ENCODE measurements around the gene HPCA. TPM values are rescaled to one million over a fixed set of nuclear protein-coding genes. Genes with fewer than 3 reads are reported as not detected.
A peak's percentile ranks its signal among the peaks of the same experiment; 100 is the strongest.

Gene HPCA
- under 1 TPM in 5 of 6 donors, not detected in 1; 0.16 to 0.49 (median 0.47) TPM for total RNA-seq
- 1 to 10 TPM; 1.1 to 5.2 TPM for polyA plus RNA-seq

GRCh38 chr1:32886004-32886827, at the start of gene HPCA:
Gene HPCA (plus strand): TSS chr1:32886491. CDS start chr1:32888899, 2,408 bp downstream.
- Histone ChIP-seq H3K4me3 (peak within 1 kb of the TSS in 1 of 4 donors; percentile 35), H3K4me1 (no peaks in the 10 kb centered on the region), H3K27ac (no peak within 1 kb of the TSS), H3K9me3 (no peaks in the 10 kb centered on the region), H3K27me3 (peaks cover 0 to 9% (median 1%) of the 10 kb centered on the region in 4 donors), H3K36me3 (no peaks in the 10 kb centered on the region)
- TF ChIP-seq, protein P1, sequence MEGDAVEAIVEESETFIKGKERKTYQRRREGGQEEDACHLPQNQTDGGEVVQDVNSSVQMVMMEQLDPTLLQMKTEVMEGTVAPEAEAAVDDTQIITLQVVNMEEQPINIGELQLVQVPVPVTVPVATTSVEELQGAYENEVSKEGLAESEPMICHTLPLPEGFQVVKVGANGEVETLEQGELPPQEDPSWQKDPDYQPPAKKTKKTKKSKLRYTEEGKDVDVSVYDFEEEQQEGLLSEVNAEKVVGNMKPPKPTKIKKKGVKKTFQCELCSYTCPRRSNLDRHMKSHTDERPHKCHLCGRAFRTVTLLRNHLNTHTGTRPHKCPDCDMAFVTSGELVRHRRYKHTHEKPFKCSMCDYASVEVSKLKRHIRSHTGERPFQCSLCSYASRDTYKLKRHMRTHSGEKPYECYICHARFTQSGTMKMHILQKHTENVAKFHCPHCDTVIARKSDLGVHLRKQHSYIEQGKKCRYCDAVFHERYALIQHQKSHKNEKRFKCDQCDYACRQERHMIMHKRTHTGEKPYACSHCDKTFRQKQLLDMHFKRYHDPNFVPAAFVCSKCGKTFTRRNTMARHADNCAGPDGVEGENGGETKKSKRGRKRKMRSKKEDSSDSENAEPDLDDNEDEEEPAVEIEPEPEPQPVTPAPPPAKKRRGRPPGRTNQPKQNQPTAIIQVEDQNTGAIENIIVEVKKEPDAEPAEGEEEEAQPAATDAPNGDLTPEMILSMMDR (IDR thresholded peaks at IDR 0.05), result peak; percentile 17 to 29 (median 24)
- peak; percentile 92 to 98 (median 92) for ATAC-seq
- WGBS, 2 donors, result 2 to 4% methylated on average over 52 to 79 of the region's 79 CpGs
- FAIRE-seq, result no peak
- intact Hi-C loops (cut with DNase I), result no loop called here
- peak; percentile 52 to 92 (median 76) for DNase-seq

- no peak for DNase-seq
- ATAC-seq, result peak in 1 of 4 donors; percentile 53
- Histone ChIP-seq H3K36me3 (no peaks in the 10 kb centered on the region), H3K4me1 (no peaks in the 10 kb centered on the region), H3K9me3 (no peaks in the 10 kb centered on the region), H3K27me3 (no peaks in the 10 kb centered on the region), H3K4me3 (no peak overlapping the region), H3K27ac (no peak overlapping the region)
- no peak for FAIRE-seq
- TF ChIP-seq, protein P1 (IDR thresholded peaks at IDR 0.05), result no peak
- intact Hi-C loops (cut with DNase I), result no loop called here
- WGBS, 2 donors, result 41 to 43% methylated on average over 2 of the region's 2 CpGs
Observed at GRCh38 chr1:32848354-32849063, 37.8 kb upstream of the HPCA start.

DNA sequence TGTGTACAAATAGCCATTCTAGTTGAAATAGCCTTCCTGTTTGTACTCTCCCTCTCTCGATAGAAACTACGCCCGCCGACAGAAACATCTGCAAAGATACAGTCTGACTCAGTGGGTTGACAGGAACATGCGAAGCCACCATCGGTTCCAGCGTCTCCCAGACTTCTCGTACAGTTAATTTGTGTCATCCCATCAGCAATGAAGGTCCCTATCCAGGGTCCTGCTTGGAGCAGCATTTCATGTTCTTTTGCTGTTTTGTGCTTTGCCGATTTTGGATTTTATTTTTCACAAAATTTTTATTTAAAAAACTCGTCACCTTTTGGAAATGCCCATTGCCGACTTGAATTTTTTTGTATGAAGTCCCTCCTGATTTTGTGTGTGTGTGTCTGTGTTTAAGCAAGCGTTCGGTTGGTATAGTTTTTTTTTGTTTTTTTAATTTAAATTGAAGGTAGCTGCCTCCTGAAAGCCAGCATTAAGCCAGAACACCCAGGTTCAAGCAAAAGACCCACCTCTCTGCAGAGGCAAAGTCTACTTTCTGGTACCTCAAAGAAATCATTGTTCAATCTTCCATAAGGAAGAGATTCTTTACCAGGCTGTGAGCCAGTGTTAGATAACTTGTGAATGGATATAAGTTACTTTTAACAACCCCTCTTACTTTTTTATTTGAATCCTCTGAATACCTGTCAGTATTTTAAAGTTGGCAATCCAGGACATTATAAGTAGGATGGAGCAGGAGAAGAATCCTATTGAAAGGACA, 30.3 kb upstream of the HPCA start:
- H3K36me3 ChIP-seq, result peaks cover 0 to 9% (median 0%) of the 10 kb centered on the region in 3 donors
- H3K4me1 ChIP-seq, result no peaks in the 10 kb centered on the region
- DNase-seq (no peak), ATAC-seq (no peak), FAIRE-seq (no peak)
- intact Hi-C loops (cut with DNase I), result no loop called here
- no peaks in the 10 kb centered on the region for H3K9me3 ChIP-seq
- H3K27ac ChIP-seq, result no peak overlapping the region
- no peak overlapping the region for H3K4me3 ChIP-seq
- H3K27me3 ChIP-seq, result no peaks in the 10 kb centered on the region
- 92 to 94% methylated on average over 13 of the region's 13 CpGs for WGBS, 2 donors
- TF ChIP-seq, protein P1 (IDR thresholded peaks at IDR 0.05), result no peak

DNA sequence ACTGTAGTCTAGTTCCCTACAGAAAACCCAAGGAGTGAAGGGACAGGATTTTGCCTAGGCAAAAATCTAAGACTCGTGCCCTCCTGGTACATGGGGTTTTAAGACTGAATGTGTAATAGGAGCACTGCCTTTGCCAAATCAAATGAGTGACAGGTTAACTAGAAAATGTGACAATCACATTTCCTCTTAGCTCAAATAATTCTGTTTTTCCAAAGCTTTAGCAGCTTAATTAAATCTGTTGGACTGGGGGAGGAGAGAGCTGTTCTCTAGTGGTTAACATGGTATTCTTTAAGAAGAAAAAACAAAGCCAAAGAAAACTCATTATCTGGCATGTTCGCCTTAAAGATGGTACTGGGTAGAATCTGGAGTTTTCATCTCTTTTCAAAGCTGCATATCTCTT, 28.2 kb upstream of the HPCA start:
- intact Hi-C loops (cut with DNase I), result no loop called here
- H3K27me3 ChIP-seq, result no peaks in the 10 kb centered on the region
- no peak for FAIRE-seq
- WGBS, 2 donors, result 95 to 98% methylated on average over 2 of the region's 2 CpGs
- no peak for ATAC-seq
- H3K4me3 ChIP-seq, result no peak overlapping the region
- peaks cover 0 to 9% (median 0%) of the 10 kb centered on the region in 3 donors for H3K36me3 ChIP-seq
- no peaks in the 10 kb centered on the region for H3K4me1 ChIP-seq
- H3K9me3 ChIP-seq, result no peaks in the 10 kb centered on the region
- TF ChIP-seq, protein P1 (IDR thresholded peaks at IDR 0.05), result no peak
- H3K27ac ChIP-seq, result no peak overlapping the region
- no peak for DNase-seq
